Hepatic stellate cell (primary cell): ENCODE results near the gene KBTBD2.
"Not testable (repeated sequence)": the region's sequence is repeated elsewhere in the genome, so short reads cannot be mapped to it uniquely, and the experiment has no call there.

Experiments used
- DNase-seq: peaks from one replicate; pipeline ENCODE4 v3.0.0; 2011; ENCODE audit warnings: low spot score

The KBTBD2 gene

DNA sequence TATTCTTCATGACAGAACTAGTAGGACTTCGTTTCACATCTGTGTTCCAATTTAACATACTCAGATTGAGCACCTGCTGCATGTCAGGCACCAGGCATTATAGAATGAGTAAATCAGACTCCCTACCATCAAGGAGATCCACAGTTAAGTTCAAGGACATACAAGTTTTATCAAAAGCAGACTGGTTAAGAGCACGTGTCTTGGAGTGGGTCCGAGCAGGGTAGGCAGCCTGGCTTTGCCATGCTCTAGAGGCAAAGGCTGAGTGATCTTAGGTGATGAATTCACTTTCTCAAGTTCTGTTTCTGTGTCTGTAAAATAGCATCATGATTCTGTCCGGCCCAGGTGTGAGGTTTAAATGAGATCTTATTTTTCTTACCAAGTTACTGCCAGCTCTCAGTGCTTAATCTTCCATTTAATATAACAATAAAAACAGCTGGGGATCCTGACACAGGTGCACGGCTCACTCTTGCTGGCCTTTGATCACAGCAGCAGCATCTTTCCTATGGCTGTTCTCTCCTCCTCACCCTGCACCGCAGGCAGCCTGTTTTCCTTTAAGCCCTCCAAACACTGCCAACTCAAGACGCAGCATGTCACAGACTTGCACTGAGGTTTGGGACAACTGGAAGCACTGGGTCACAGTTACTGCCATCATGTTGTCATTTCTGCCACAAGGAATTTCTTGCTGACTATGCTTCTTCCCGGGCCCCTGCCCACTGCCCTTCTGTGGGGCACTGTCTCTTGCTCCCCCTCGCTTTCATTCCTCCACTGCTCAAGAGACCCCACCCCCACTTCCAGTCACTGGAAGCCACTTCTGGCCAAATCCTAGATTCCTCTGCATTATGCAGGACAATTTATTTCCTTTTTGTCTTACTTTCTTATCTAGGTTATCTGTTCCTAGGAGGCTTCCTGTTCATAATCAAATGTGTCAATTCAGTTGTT is 35.5 kb downstream of the KBTBD2 start:
- not testable (repeated sequence) for DNase-seq

DNA sequence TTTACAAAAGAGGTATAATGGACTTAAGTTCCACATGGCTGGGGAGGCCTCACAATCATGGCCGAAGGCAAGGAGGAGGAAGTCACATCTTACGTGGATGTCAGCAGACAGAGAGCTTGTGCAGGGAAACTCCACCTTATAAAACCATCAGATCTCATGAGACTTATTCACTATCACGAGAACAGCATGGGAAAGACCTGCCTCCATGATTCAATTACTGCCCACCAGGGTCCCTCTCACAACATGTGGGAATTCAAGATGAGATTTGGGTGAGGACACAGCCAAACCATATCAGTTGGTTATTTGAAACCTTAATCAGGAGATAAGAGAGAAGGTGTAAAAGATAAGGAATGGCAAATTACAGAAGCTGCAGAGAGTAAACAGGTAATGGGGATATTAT is 40.9 kb downstream of the KBTBD2 start:
- DNase-seq: not testable (repeated sequence)

- DNase-seq: not testable (repeated sequence)
Observed at GRCh38 chr7:32848655-32849054, 42.9 kb downstream of the KBTBD2 start.

- peak; percentile 53 for DNase-seq
Observed at GRCh38 chr7:32846630-32847225, 44.8 kb downstream of the KBTBD2 start.

DNA sequence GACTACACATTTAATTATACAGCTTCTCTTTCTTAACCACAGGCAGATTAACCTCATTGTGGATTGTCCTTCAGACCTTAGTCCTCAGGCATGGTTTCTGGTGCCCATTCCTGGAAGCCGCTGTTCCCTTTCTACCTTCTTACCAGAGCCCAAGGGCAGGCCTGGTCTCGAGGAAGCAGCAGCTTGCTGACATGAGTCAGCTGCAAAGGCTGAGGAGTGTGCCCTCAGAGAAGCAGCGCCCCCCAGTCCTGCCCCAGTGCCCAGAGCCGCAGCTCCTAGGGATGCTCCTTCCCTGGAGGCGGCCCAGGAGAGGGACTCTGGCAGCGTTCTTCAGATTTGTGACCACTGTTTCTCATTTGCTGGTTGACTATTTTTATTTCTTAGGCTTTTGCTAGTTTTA is 46.8 kb downstream of the KBTBD2 start:
- not testable (repeated sequence) for DNase-seq

- not testable (repeated sequence) for DNase-seq
Observed at GRCh38 chr7:32843763-32844162, 47.8 kb downstream of the KBTBD2 start.

DNA sequence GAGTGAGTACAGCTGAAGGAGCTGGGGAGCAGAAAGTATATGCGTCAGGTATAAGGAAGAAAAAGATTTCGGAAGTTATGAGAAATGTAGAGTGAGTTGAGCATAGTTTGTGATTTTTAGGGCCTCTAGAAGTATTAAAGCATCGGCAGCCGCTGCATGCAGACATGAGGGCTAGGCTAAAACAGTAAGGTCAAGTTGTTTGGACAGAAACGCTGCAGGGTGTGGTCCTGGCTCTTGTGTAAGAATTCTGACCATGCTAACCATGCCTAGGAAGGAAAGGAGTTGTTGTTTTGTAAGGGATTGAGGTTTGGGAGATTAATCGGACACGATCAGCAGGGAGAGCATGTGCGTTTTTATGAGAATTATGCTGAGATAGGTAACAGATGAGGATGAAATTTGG is 51.7 kb downstream of the KBTBD2 start:
- DNase-seq: not testable (repeated sequence)

DNA sequence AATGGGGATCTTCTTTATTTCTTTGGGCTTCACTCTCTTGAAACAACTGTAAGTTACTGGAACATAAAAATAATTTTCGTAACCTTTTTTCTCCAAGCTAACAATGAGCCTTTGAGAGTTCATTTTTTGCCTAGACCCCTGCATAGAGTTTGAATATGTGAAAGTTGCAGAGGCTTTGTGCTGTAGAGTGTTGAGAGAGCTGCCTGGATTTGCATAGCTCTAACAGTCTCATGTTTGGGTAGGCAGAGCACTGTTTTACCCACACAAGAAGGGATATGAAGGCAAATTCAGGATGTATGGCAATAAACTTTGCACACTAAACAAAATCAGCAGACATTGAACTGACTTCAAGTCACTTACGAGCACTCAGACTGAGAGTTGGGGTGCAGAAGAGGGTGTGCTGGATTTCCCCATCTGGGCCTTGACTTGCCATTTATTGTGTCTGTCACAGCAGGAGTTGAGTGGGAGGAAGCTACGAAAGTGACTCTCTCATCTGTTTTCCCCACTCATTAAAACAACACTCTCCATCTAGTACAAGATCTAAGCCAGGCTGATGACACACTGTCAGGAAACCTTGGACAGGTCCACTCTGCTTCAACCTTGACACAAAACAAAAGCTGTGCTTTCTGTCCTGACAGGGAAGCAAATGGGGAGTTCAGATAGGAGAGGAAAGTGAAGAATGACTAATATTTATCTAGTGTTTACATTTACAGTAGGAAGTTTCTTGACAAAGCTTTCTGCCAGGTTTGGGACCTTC is 62.4 kb downstream of the KBTBD2 start:
- DNase-seq: not testable (repeated sequence)
